Parathyroid adenoma (tissue), 2 donors: ENCODE measurements around the gene LARP6.
"Not testable (repeated sequence)": the region's sequence is repeated elsewhere in the genome, so short reads cannot be mapped to it uniquely, and the experiment has no call there.

Source experiments
- H2AFZ ChIP-seq: fragments of 300-600 bp; sonication (generic); one replicate; pipeline ENCODE4 v1.7.0; 2017; ENCODE audit warnings: antibody characterized with exemption, mild to moderate bottlenecking
- H3K27ac ChIP-seq: fragments of 300-600 bp; sonication (generic); one replicate; pipeline ENCODE4 v1.7.0; 2017
- H3K27me3 ChIP-seq: fragments of 300-600 bp; sonication (generic); one replicate; pipeline ENCODE4 v1.7.0; 2017; ENCODE audit warnings: low read length; ENCODE audit not compliant: control insufficient read depth, insufficient read depth
- H3K36me3 ChIP-seq: fragments of 300-600 bp; sonication (generic); one replicate; pipeline ENCODE4 v1.7.0; 2017; ENCODE audit warnings: low read length; ENCODE audit not compliant: control insufficient read depth, insufficient read depth
- H3K4me1 ChIP-seq: fragments of 300-600 bp; sonication (generic); one replicate; pipeline ENCODE4 v1.7.0; 2017; ENCODE audit warnings: control low read depth
- H3K4me2 ChIP-seq: fragments of 300-600 bp; sonication (generic); one replicate; pipeline ENCODE4 v1.7.0; 2017; ENCODE audit warnings: low read length
- H3K4me3 ChIP-seq: fragments of 300-600 bp; sonication (generic); one replicate; pipeline ENCODE4 v1.7.0; 2017; ENCODE audit warnings: low read depth, low read length
- H3K79me2 ChIP-seq: fragments of 300-600 bp; sonication (generic); one replicate; pipeline ENCODE4 v1.7.0; 2017; ENCODE audit warnings: control low read depth
- H3K9ac ChIP-seq: fragments of 300-600 bp; sonication (generic); one replicate; pipeline ENCODE4 v1.7.0; 2017; ENCODE audit warnings: mild to moderate bottlenecking
- H3K9me3 ChIP-seq: fragments of 300-600 bp; sonication (generic); one replicate; pipeline ENCODE4 v1.7.0; 2017; ENCODE audit warnings: low read length; ENCODE audit not compliant: control insufficient read depth
- CTCF ChIP-seq: fragments of 300-600 bp; sonication (generic); IDR thresholded peaks from one replicate; pipeline ENCODE4 v1.7.0; 2017; ENCODE audit warnings: antibody characterized with exemption, mild to moderate bottlenecking
- donor health status: primary hyperparathyroidism.

Gene LARP6

GRCh38 chr15:70875001-70875782 is 21.2 kb upstream of the LARP6 start:
- Histone ChIP-seq H3K4me2 (no peak overlapping the region), H3K79me2 (no peaks in the 10 kb centered on the region), H2AFZ (no peak overlapping the region), H3K36me3 (no peaks in the 10 kb centered on the region), H3K9ac (no peak overlapping the region), H3K27me3 (no peaks in the 10 kb centered on the region), H3K4me3 (no peak overlapping the region), H3K4me1 (no peaks in the 10 kb centered on the region), H3K27ac (no peak overlapping the region), H3K9me3 (no peaks in the 10 kb centered on the region)
- peak; percentile 28 for TF ChIP-seq CTCF

- Histone ChIP-seq H3K4me3 (no peak overlapping the region), H3K79me2 (no peaks in the 10 kb centered on the region), H3K27ac (no peak overlapping the region), H3K4me2 (no peak overlapping the region), H3K36me3 (no peaks in the 10 kb centered on the region), H3K9me3 (no peaks in the 10 kb centered on the region), H2AFZ (no peak overlapping the region), H3K4me1 (no peaks in the 10 kb centered on the region), H3K9ac (no peak overlapping the region), H3K27me3 (no peaks in the 10 kb centered on the region)
- TF ChIP-seq CTCF, result no peak
Observed at GRCh38 chr15:70873232-70874054, 19.5 kb upstream of the LARP6 start.

- H3K4me3 ChIP-seq, H3K9ac ChIP-seq, H3K27ac ChIP-seq, H3K36me3 ChIP-seq, H3K27me3 ChIP-seq, H3K79me2 ChIP-seq, H3K4me1 ChIP-seq, H2AFZ ChIP-seq, H3K9me3 ChIP-seq, H3K4me2 ChIP-seq: not testable (repeated sequence)
Observed at GRCh38 chr15:70871490-70871889, 17.5 kb upstream of the LARP6 start.

GRCh38 chr15:70870051-70870450 is 16.1 kb upstream of the LARP6 start:
- no peak overlapping the region for H3K27ac ChIP-seq
- no peak overlapping the region for H2AFZ ChIP-seq
- H3K79me2 ChIP-seq, result no peaks in the 10 kb centered on the region
- no peaks in the 10 kb centered on the region for H3K36me3 ChIP-seq
- no peaks in the 10 kb centered on the region for H3K9me3 ChIP-seq
- H3K4me3 ChIP-seq, result no peak overlapping the region
- no peaks in the 10 kb centered on the region for H3K27me3 ChIP-seq
- H3K9ac ChIP-seq, result no peak overlapping the region
- H3K4me1 ChIP-seq, result no peaks in the 10 kb centered on the region
- H3K4me2 ChIP-seq, result no peak overlapping the region
- TF ChIP-seq CTCF, result no peak

- Histone ChIP-seq H3K27me3 (no peaks in the 10 kb centered on the region), H3K36me3 (no peaks in the 10 kb centered on the region), H3K27ac (no peak overlapping the region), H3K9ac (no peak overlapping the region), H3K9me3 (no peaks in the 10 kb centered on the region), H3K4me2 (no peak overlapping the region), H3K79me2 (no peaks in the 10 kb centered on the region), H2AFZ (no peak overlapping the region), H3K4me1 (no peaks in the 10 kb centered on the region), H3K4me3 (no peak overlapping the region)
- TF ChIP-seq CTCF, result no peak
Observed at GRCh38 chr15:70869346-70869745, 15.4 kb upstream of the LARP6 start.
